Osteocyte (in vitro differentiated cells): ENCODE measurements around the gene TDRD12. TPM values are rescaled to one million over a fixed set of nuclear protein-coding genes. Genes with fewer than 3 reads are reported as not detected.
"Not testable (repeated sequence)": the region's sequence is repeated elsewhere in the genome, so short reads cannot be mapped to it uniquely, and the experiment has no call there.

Source experiments
- DNase-seq: peaks from one replicate; pipeline ENCODE4 v3.0.0; 2021; ENCODE audit warnings: mixed read lengths; ENCODE audit not compliant: unreplicated experiment; ENCODE audit errors: extremely low spot score
- H3K27ac Mint-ChIP-seq: one replicate; pipeline ENCODE4 v1.8.0; 2021; ENCODE audit warnings: mild to moderate bottlenecking, mixed read lengths; ENCODE audit not compliant: unreplicated experiment
- H3K27me3 Mint-ChIP-seq: one replicate; pipeline ENCODE4 v1.8.0; 2021; ENCODE audit warnings: mixed read lengths; ENCODE audit not compliant: unreplicated experiment
- H3K36me3 Mint-ChIP-seq: one replicate; pipeline ENCODE4 v1.8.0; 2021; ENCODE audit warnings: mixed read lengths; ENCODE audit not compliant: unreplicated experiment
- H3K4me1 Mint-ChIP-seq: one replicate; pipeline ENCODE4 v1.8.0; 2021; ENCODE audit warnings: mixed read lengths; ENCODE audit not compliant: unreplicated experiment
- H3K4me3 Mint-ChIP-seq: one replicate; pipeline ENCODE4 v1.8.0; 2021; ENCODE audit warnings: mild to moderate bottlenecking, moderate library complexity, mixed read lengths; ENCODE audit not compliant: unreplicated experiment
- H3K9me3 Mint-ChIP-seq: one replicate; pipeline ENCODE4 v1.8.0; 2021; ENCODE audit warnings: mixed read lengths; ENCODE audit not compliant: unreplicated experiment
- CTCF ChIP-seq: fragments of 200-600 bp; sonication (generic); IDR thresholded peaks from 2 replicates; pipeline ENCODE4 v1.5.0; 2021; ENCODE audit warnings: antibody characterized with exemption, mild to moderate bottlenecking, moderate library complexity
- total RNA-seq: library from RNA; stranded (reverse); gene quantifications from 2 replicates; pipeline ENCODE4 v1.2.1, GENCODE V29; 2021

The TDRD12 gene
- total RNA-seq, 1 donor from 2014 or later, result 0.11 TPM

GRCh38 chr19:32695506-32695905 is 24.1 kb upstream of the TDRD12 start:
- peaks cover 12% of the 10 kb centered on the region for H3K36me3 Mint-ChIP-seq
- not testable (repeated sequence) for DNase-seq, H3K4me3 Mint-ChIP-seq, H3K27me3 Mint-ChIP-seq, H3K9me3 Mint-ChIP-seq, H3K27ac Mint-ChIP-seq
- peaks cover 33% of the 10 kb centered on the region for H3K4me1 Mint-ChIP-seq

GRCh38 chr19:32696771-32697170 is 22.8 kb upstream of the TDRD12 start:
- H3K9me3 Mint-ChIP-seq, H3K27ac Mint-ChIP-seq, H3K27me3 Mint-ChIP-seq, DNase-seq, H3K4me3 Mint-ChIP-seq: not testable (repeated sequence)
- Mint-ChIP-seq H3K36me3 (peaks cover 12% of the 10 kb centered on the region), H3K4me1 (peaks cover 26% of the 10 kb centered on the region)

GRCh38 chr19:32700129-32700528 is 19.4 kb upstream of the TDRD12 start:
- H3K4me3 Mint-ChIP-seq, H3K27me3 Mint-ChIP-seq, DNase-seq, H3K27ac Mint-ChIP-seq, H3K9me3 Mint-ChIP-seq, H3K4me1 Mint-ChIP-seq: not testable (repeated sequence)
- peaks cover 21% of the 10 kb centered on the region for H3K36me3 Mint-ChIP-seq

- H3K4me3 Mint-ChIP-seq, result no peak overlapping the region
- no peak for DNase-seq
- H3K9me3 Mint-ChIP-seq, result peaks cover 6% of the 10 kb centered on the region
- TF ChIP-seq CTCF, result no peak
- no peaks in the 10 kb centered on the region for H3K27me3 Mint-ChIP-seq
- H3K27ac Mint-ChIP-seq, result no peak overlapping the region
- H3K36me3 Mint-ChIP-seq, result peaks cover 27% of the 10 kb centered on the region
- no peaks in the 10 kb centered on the region for H3K4me1 Mint-ChIP-seq
Measured at GRCh38 chr19:32702010-32702409, 17.6 kb upstream of the TDRD12 start.

- not testable (repeated sequence) for DNase-seq, H3K27ac Mint-ChIP-seq, H3K4me1 Mint-ChIP-seq, H3K4me3 Mint-ChIP-seq, H3K9me3 Mint-ChIP-seq, H3K27me3 Mint-ChIP-seq
- peaks cover 20% of the 10 kb centered on the region for H3K36me3 Mint-ChIP-seq
Measured at GRCh38 chr19:32704006-32704405, 15.6 kb upstream of the TDRD12 start.

- H3K9me3 Mint-ChIP-seq, result peaks cover 6% of the 10 kb centered on the region
- DNase-seq, result no peak
- no peak for TF ChIP-seq CTCF
- H3K27me3 Mint-ChIP-seq, result no peaks in the 10 kb centered on the region
- no peak overlapping the region for H3K27ac Mint-ChIP-seq
- no peaks in the 10 kb centered on the region for H3K4me1 Mint-ChIP-seq
- peaks cover 20% of the 10 kb centered on the region for H3K36me3 Mint-ChIP-seq
- no peak overlapping the region for H3K4me3 Mint-ChIP-seq
Measured at GRCh38 chr19:32708457-32708856, 11.1 kb upstream of the TDRD12 start.

- Mint-ChIP-seq H3K9me3 (peaks cover 3% of the 10 kb centered on the region), H3K4me3 (no peak overlapping the region), H3K4me1 (no peaks in the 10 kb centered on the region), H3K27me3 (no peaks in the 10 kb centered on the region), H3K27ac (no peak overlapping the region), H3K36me3 (peaks cover 17% of the 10 kb centered on the region)
- no peak for DNase-seq
- no peak for TF ChIP-seq CTCF
Measured at GRCh38 chr19:32709032-32709431, 10.5 kb upstream of the TDRD12 start.
